ENCODE measurements around the gene BACH2. TPM values are rescaled to one million over a fixed set of nuclear protein-coding genes. Genes with fewer than 3 reads are reported as not detected.

Gene BACH2
- polyA plus RNA-seq, 1 donor from 2014 or later: 45.5 TPM

GRCh38 chr6:89916136-89916920 lies 380.3 kb downstream of the BACH2 start:
- Histone ChIP-seq H3K4me2 (ENCODE audit: low read length) (no peak overlapping the region), H3K4me3 (ENCODE audit: low read length) (no peak overlapping the region), H3K79me2 (replicated peaks; ENCODE audit: insufficient read depth, low read length) (no peaks in the 10 kb centered on the region), H3K36me3 (ENCODE audit: insufficient read depth, low read length) (no peaks in the 10 kb centered on the region), H3K9me2 (ENCODE audit: insufficient read depth, low read length) (no peaks in the 10 kb centered on the region), H3F3A (ENCODE audit: insufficient read depth, low read length, poor library complexity, severe bottlenecking) (no peaks in the 10 kb centered on the region), H3K9ac (ENCODE audit: low read length) (no peak overlapping the region), H3K9me3 (ENCODE audit: low read length) (no peaks in the 10 kb centered on the region), H2AFZ (ENCODE audit: low read depth, low read length) (no peak overlapping the region), H3K27me3 (ENCODE audit: insufficient read depth, low read depth, low read length) (no peaks in the 10 kb centered on the region), H4K20me1 (ENCODE audit: insufficient read depth) (no peaks in the 10 kb centered on the region), H3K27ac (ENCODE audit: low read length) (no peak overlapping the region)
- TF ChIP-seq MXI1 (conservative IDR thresholded peaks at IDR 0.05; ENCODE audit: poor library complexity, severe bottlenecking) (no peak), TAF1 (IDR thresholded peaks at IDR 0.05; ENCODE audit: low read depth) (no peak), RAD21 (conservative IDR thresholded peaks at IDR 0.05) (no peak), POLR2AphosphoS5 (IDR thresholded peaks at IDR 0.05) (no peak), EP300 (conservative IDR thresholded peaks at IDR 0.05; ENCODE audit: poor library complexity, severe bottlenecking) (no peak), REST (IDR thresholded peaks at IDR 0.05; ENCODE audit: borderline replicate concordance) (no peak), SMC3 (conservative IDR thresholded peaks at IDR 0.05; ENCODE audit: poor library complexity) (no peak)
- TF ChIP-seq, protein P1, sequence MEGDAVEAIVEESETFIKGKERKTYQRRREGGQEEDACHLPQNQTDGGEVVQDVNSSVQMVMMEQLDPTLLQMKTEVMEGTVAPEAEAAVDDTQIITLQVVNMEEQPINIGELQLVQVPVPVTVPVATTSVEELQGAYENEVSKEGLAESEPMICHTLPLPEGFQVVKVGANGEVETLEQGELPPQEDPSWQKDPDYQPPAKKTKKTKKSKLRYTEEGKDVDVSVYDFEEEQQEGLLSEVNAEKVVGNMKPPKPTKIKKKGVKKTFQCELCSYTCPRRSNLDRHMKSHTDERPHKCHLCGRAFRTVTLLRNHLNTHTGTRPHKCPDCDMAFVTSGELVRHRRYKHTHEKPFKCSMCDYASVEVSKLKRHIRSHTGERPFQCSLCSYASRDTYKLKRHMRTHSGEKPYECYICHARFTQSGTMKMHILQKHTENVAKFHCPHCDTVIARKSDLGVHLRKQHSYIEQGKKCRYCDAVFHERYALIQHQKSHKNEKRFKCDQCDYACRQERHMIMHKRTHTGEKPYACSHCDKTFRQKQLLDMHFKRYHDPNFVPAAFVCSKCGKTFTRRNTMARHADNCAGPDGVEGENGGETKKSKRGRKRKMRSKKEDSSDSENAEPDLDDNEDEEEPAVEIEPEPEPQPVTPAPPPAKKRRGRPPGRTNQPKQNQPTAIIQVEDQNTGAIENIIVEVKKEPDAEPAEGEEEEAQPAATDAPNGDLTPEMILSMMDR (IDR thresholded peaks at IDR 0.05; ENCODE audit: poor library complexity, severe bottlenecking): no peak

GRCh38 chr6:89910902-89911240 lies 385.8 kb downstream of the BACH2 start:
- H3K4me3 ChIP-seq (ENCODE audit: low read length): no peak overlapping the region
- no peaks in the 10 kb centered on the region for H3K36me3 ChIP-seq (ENCODE audit: insufficient read depth, low read length)
- TF ChIP-seq TAF1 (IDR thresholded peaks at IDR 0.05; ENCODE audit: low read depth) (no peak), MXI1 (conservative IDR thresholded peaks at IDR 0.05; ENCODE audit: poor library complexity, severe bottlenecking) (no peak), EZH2 (IDR thresholded peaks at IDR 0.05; ENCODE audit: borderline replicate concordance, insufficient read depth, low read length, poor library complexity, severe bottlenecking) (no peak), RAD21 (conservative IDR thresholded peaks at IDR 0.05) (no peak), REST (IDR thresholded peaks at IDR 0.05; ENCODE audit: borderline replicate concordance) (no peak), SMC3 (conservative IDR thresholded peaks at IDR 0.05; ENCODE audit: poor library complexity) (no peak), POLR2AphosphoS5 (IDR thresholded peaks at IDR 0.05) (no peak), EP300 (conservative IDR thresholded peaks at IDR 0.05; ENCODE audit: poor library complexity, severe bottlenecking) (no peak)
- TF ChIP-seq, protein P1 (IDR thresholded peaks at IDR 0.05; ENCODE audit: poor library complexity, severe bottlenecking): no peak
- no peaks in the 10 kb centered on the region for H3K27me3 ChIP-seq (ENCODE audit: insufficient read depth, low read depth, low read length)
- H3K4me2 ChIP-seq (ENCODE audit: low read length): no peak overlapping the region
- H3K27ac ChIP-seq (ENCODE audit: low read length): no peak overlapping the region
- no peaks in the 10 kb centered on the region for H3K9me3 ChIP-seq (ENCODE audit: low read length)
- H3F3A ChIP-seq (ENCODE audit: insufficient read depth, low read length, poor library complexity, severe bottlenecking): no peaks in the 10 kb centered on the region
- H3K9ac ChIP-seq (ENCODE audit: low read length): no peak overlapping the region
- H3K79me2 ChIP-seq (replicated peaks; ENCODE audit: insufficient read depth, low read length): no peaks in the 10 kb centered on the region
- no peaks in the 10 kb centered on the region for H4K20me1 ChIP-seq (ENCODE audit: insufficient read depth)
- H3K9me2 ChIP-seq (ENCODE audit: insufficient read depth, low read length): no peaks in the 10 kb centered on the region
- H2AFZ ChIP-seq (ENCODE audit: low read depth, low read length): no peak overlapping the region
